GM18858 (cell line): ENCODE data around the gene MAPK8IP1.
"Not testable (repeated sequence)": the region's sequence is repeated elsewhere in the genome, so short reads cannot be mapped to it uniquely, and the experiment has no call there.

ENCODE experiments used
- ATAC-seq: cut with Tn5 transposase; IDR thresholded peaks from one replicate; pipeline ENCODE4 v1.9.1; 2021; ENCODE audit not compliant: unreplicated experiment

The MAPK8IP1 gene

DNA sequence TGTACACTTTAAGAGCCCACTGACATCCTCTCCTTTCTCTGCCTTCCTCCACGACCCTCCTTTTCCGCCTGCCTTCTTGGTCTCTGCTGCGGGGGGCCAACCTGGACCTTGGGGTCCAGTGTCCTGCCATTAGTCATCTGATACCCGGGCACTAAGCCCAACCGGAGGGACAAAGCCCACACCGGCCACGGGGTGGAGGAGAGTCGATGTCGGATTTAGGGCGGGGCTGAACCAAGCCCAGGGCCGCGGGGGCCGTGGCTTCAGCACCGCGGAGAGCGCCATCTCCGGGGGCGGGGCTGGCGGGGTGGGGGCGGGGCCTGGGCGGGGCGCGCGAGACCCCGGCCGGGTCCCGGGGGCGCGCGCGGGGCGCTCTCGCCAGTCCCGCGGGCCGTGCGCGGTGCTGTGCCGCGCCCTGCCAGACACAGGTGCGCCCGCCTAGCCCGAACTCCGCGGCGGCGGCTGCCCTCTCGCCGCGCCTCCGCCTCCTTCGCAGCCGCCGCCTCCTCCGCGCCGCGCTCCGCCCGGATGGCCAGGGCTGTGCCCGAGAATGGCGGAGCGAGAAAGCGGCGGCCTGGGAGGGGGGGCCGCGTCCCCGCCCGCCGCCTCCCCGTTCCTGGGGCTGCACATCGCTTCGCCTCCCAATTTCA is at the start of gene MAPK8IP1:
Gene MAPK8IP1 (plus strand): TSS at position 378 of the 647 bp plus-strand sequence. CDS start 170 bp downstream, at position 548.
- no peak for ATAC-seq

DNA sequence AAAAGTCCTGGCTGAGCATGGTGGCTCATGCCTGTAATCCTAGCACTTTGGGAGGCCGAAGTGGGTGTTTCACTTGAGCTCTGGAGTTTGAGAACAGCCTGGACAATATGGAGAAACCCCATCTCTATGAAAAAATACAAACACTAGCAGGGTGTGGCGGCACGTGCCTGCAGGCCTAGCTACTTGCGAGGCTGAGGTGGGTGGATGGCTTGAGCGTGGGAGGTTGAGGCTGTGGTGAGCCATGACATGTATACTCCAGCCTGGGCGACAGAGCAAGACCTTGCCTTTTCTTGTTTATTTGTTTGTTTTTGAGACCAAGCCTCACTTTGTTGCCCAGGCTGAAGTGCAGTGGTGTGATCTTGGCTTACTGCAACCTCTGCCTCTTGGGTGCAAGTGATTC is 46.2 kb upstream of the MAPK8IP1 start:
- no peak for ATAC-seq

DNA sequence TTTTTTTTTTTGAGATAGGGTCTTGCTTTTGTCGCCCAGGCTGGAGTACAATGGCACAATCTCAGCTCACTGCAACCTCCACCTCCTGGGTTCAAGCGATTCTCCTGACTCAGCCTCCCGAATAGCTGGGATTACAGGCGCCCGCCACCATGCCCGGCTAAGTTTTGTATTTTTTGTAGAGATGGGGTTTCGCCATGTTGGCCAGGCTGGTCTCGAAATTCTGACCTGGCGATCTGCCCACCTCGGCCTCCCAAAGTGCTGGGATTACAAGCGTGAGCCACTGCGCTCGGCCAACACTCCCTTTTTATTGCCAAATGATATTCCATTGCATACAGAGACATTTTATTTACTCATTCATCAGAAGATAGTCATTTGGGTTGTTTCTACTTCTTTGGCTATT is 45.2 kb upstream of the MAPK8IP1 start:
- ATAC-seq, result not testable (repeated sequence)

DNA sequence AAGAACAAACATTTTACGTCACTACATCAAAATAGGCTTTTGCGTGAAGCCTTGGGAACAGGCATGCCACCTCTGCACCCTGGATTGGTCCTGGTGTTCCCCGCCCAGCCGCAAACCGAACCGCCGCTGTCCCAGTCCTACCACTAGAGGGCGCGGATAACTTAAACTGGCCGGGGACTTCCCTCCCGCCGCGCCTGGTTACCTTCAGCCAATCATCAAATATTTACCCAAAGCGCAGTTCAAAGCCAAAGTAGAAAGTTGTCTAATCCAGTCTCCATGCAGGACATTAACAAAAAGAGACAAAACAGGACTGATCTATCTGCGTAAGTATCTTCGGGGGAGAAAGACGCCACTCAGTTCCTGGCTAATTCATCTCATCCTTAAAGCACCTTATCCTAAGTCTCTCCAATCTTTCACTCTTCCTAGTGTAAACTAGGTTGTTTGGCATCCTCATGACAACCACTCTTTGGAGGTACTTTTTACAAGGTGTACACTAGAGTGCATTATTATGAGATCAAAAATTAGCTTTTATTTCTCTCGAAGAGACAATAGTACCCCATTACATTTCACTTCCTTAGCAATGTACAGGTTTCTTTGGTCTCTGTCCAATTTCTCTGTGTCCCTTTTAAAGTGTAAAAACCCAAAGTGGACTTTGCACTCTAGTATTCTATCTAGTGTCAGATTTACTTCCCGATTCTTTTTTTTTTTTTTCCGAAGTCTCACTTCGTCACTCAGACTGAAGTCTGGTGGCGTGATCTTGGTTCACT is 42.1 kb upstream of the MAPK8IP1 start:
- no peak for ATAC-seq

DNA sequence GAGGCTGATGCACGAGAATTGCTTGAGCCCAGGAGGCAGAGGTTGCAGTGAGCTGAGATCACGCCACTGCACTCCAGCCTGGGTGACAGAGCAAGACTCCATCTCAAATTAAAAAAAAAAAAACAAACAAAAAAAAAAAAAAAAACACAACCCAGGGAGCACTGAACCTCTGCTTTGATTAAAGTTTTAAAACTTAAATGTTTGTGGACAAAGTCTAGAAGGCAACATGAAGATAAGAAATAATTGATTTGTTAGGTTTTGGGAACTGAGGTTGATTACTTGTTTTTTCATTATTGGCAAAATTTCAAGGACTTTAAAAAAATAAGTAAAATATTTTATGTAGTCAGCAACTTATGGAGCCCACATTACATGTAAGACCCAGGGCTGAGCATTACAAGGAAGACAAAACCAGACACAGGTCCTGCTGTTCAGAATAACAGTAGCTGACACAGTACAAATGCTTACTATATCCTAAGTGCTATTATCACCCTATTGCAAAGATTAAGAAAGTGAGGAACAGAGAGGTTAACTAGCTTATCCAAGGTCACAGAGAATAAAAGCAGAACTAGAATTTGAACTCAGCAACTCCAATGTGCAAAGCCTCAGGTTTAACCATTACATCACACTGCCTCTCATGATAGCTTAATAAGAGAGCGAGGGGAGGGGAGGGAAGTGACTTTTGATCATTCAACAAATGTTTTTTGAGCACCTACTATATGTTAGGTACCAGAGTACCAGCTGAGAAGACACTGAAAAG is 40.5 kb upstream of the MAPK8IP1 start:
- no peak for ATAC-seq

DNA sequence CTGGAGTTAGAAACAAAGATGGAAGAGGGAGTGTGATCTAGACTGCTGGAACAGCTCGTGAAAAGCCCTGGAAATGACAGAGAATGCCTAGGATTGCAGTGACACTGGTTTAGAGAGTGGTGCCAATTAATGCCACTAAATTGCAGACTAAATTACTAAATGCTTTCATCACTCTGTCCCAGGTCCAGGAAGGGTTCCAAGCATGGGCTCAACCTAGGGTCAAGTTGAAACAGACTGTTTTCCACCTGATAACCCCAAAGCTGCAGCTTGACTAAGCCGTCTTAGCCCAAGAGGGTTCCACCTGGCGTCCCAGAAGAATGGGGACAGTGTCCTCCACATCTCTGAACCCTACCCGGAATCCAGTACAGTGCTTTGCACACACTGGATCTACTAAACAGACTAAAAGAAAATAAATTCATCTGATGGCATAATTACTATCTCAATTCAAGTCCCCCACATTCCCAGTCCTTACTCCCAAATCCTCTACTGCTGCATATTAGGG is 39.2 kb upstream of the MAPK8IP1 start:
- no peak for ATAC-seq

DNA sequence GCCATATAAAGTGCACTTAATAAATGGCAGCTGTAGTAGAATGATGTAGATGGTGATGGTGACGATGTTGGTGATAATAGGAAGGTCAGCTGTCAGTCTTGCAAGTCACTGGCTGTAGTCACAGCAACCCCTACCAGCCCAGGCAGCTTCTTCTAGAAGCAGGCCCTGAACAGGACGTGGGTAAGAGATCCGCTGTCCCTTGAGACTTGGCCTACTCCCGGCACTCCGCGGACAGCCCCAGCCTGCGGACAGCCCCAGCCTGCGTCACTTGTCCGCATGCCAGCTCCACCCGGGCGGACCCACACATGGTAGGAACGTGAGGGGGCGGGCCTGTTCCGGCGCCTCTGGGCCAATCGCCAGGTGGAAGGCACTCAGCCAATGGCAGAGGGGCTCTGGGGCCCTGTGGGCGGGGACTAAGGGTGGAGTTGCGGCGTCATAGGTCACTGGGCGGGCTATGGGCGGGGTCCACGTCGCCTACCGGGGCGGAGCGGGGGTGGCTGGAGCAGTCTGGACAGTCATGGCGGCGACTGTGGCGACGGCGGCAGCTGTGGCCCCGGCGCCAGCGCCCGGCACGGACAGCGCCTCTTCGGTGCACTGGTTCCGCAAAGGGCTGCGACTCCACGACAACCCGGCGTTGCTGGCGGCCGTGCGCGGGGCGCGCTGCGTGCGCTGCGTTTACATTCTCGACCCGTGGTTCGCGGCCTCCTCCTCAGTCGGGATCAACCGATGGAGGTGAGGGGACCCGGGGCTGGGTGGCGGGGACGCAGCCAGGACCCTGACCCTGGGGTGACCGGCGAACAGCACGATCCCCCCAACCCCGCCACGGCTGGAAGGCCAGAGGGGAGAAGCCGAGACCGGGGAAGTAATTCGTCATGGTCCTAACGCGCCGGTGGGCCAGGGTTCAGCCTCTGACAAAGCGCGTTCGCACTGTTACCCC is 38.2 kb upstream of the MAPK8IP1 start, which contains the start of gene CRY2:
Gene CRY2 (plus strand): TSS at position 502 of the 937 bp plus-strand sequence. CDS start 16 bp downstream, at position 518.
- ATAC-seq, result peak; percentile 79

DNA sequence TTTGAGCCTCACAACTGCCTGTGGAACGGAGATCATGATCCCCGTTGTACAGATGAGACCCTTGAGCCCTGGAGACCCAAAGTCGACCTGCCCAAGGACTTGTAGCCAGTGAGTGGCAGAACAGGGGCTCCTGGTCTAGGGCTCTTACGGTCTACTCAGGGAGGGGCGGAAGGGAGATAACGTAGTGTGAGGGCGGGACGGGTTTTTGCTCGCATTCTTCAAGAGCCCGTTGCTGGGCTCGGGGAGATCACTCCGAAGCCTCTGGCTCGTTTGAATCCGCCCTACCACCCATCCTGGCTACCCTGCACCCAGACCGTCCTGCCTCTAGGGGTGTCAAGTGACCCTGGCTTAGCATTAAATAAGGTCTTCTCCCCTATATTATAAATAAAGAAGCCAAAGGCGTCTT is 37.5 kb upstream of the MAPK8IP1 start:
- no peak for ATAC-seq

DNA sequence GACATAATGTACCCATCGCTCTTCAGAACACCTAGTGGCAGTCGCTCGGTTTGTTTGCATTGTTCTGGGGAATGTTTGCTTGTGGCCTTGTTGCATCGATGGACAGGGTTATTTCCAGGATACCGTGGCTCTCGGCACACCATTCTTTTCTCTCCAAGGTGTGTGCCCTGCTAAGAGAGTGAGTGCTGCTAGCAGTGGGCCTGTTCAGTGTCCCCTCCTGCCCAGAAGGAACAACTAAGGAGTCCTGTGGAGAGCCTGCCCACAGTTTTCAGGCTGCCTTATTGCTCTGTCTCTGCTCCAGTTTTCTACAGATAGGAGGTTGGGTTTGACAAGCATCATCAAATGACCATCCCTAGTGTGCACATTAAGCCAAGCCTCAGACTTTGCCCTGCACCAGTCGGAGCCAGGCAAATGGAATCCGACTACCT is 36.8 kb upstream of the MAPK8IP1 start:
- ATAC-seq, result no peak

DNA sequence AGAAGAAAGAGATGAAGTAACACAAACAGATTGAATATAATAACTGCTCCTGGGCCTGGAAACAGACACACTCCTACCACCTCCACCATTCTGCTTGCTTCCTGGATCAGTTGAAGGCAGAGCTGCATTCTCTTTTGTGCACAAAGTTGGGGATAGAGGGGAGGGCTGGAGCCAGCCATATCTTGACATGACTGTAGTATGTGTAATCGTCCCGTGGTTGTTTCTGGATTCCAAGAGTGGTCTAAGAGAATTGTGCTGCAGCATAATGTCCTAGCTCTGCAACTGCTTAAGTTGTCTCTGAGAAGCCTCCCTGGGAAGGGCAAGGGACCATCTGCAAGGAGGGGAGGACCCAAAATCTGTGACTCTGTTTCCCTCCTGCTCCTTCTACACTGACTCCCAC is 35.0 kb upstream of the MAPK8IP1 start:
- no peak for ATAC-seq

DNA sequence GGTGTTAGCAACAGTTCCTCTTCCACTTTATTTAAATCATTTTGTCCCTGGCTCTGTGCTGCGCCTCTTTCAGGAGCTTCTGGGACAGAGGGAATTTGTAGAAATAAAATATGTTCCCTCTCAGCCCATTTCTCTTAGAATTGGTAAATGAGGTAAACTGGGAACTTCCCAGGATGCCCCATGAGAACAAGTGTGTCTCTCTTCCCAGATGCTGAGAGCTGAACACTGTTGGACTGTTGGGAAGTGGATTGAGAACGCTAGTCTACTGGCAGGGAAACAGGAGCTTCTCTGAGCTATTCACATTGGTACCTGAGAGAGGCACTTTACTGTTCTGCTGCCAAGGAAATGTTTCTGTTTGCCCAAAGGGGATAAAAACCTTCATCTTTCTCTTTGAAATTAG is 34.2 kb upstream of the MAPK8IP1 start:
- ATAC-seq, result no peak

DNA sequence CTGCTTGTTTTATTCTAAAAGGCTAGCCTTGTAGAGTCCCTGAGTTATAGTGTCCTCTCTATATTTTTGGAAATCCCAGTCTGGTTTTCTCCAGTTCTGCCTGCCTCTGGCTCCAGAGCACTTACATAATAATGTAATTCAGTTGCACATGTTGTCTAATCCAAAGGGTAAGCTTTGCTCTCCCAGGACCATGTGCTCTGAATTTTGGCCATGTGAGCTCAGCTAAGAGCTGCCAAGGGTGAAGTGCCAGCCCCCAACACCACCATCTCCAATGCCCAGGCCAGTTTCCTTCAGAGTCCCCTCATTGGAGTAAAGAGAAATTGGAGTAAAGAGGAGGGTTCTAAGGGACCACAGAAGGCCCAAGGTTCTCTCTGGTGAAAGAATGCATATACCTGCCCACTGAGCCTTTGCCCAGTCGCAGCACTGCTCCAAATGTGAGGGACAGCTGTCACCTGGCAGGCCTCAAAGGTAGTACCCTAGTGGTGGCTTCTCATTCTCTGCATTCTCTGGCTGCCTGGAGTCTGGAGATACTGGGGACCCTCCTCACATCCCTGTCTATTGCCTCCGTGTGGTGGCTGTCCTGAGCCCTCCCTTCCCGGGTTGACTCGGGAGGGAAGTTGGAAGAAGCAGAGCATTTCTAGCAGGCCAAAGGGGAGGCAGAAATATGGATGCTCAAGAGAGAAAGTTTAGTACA is 33.3 kb upstream of the MAPK8IP1 start:
- ATAC-seq, result no peak

DNA sequence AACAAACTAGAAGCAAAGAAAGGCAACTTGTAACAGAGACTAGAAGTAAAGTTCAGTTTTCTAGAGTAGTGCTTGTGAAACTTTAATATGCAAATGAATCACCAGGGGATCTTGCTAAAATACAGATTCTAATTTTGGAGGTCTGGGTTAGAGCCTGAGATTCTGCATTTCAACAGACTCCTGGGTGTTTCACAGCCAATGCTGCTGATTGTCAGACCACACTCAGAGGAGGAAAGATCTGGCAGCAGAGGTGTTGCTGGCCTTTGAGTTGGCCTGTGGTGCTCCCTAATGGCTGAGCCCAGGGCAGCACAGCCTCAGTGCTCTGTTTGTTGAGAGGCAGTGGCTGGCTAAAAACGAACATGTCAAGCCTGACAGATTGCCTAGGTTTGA is 32.7 kb upstream of the MAPK8IP1 start:
- peak; percentile 56 for ATAC-seq

DNA sequence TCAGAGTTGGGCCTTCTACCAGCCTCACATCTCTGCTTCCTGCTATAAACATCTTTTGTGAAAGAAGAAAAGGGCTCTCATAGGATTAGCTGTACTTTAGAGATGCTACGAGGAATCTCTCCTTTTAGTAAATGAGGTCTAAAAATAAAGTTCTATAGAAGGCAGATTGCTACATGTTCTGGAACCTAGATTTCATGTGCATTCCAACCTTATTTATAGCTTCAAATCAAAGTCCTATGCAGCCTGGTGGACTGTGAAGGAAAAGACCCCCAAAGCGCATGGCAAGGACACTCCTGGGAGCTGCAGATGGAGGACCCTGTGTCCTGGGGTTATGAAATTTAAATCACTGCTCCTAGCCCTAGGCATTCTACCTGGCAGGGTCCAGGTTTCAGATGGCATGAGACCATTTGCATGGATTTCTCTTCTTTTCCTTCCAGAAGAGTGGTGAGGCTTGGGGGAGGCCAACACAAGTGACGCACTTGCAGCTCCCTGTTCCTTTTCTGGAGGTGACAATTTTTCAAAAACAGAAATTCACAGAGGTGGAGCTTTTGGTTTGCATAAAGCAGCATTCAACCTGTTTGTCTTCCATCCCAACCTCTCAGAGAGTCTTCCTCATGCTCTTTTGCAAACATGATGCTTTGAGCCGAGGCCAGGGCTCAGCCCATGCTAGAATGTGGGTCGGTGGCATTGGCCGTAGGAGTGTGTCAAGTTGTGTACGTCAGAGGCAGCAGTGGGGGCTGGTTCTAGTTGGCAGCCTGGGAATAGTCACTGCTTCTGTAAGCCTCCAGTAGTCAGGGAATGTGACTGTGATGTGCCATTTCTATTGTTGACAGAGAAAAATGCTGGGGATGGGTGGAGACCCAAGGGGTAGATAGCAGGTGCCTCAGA is 31.9 kb upstream of the MAPK8IP1 start:
- ATAC-seq, result no peak

DNA sequence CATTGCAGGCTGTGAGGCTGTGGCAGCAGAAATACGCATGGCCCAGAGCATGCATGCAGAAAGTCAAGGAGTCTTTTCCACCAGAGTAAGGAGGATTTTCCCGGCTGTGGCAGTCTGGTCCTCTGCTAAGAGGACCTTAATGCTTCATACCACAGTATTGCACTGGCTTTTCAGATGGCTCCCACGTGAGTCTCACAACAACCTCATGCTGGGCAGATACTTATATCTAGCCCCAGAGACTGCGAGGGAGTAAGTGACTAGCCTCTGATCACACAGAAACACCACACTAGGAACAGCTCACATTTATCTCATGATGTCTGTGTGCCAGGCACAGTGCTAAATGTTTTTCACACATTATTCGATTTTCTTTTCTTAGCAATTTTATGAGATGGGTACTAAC is 30.1 kb upstream of the MAPK8IP1 start:
- no peak for ATAC-seq

DNA sequence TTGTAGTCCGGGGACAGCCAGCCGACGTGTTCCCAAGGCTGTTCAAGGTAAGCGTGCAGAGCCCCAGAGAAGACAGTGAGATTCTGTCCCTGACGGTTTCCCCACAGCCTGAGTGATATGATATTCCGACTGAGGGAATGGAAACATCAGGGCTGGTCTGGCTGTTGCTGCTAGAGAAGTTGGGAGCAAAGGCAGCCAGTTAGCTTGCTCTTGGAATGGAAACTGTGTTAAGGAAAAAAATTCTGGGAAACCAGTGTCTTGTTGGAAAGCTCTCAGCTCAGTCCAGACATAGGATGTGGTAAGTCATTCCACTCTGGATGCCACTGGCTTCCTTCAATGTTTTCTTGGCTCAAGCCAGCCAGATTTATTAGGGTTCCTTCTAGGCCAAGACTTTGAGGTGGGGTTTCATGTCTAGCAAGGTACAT is 29.4 kb upstream of the MAPK8IP1 start:
- ATAC-seq, result no peak

DNA sequence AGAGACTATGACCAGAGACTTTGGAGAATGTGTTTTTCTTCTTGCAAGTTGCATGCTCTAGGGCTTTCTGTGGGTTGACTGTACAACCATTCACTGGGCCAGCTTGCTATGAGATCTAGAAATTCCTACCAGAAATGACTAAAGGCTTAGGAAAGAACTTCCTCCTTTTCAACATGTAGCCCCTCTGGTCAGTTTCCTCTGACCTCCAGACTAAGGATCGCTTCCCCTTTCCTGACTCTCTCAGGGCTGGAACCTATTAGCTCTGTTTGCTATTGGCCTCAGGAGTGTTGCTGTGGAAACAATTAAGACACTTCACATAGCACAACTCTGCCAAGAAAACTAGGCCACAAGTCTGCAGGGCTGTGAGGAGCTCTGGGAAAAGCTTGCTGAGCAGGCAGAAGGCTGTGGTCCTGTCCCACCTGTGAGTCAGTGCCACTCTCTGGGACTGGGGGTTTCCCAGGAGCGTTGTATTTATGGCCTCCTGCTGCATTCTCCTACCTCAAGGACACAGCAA is 27.4 kb upstream of the MAPK8IP1 start:
- ATAC-seq, result no peak

DNA sequence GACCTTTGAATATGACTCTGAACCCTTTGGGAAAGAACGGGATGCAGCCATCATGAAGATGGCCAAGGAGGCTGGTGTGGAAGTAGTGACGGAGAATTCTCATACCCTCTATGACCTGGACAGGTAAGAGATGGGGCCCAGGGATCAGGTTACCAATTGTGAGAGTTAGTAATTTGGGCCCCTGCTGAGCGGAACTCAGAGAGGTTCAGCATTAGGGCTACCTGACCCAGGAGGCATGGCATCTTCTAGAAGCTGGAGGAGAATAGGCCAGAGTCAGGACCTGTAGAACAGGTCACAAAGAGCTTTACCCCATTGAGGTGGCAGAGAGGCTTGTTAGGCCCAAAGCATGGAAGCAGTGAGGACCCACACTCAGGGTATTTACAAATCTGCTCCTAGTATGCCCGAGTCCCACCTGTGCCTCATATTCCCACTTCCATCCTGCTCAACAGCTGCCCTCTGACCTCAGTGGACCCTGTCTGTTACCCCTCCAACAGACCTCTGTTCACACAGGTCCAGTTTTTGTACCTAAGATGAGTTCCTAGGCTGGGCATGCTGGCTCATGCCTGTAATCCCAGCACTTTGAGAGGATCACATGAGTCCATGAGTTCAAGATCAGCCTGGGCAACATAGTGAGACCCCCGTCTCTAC is 26.6 kb upstream of the MAPK8IP1 start:
- ATAC-seq, result no peak
